HepG2 (cell line): ENCODE results near the gene MTCH1. TPM values are rescaled to one million over a fixed set of nuclear protein-coding genes. Genes with fewer than 3 reads are reported as not detected.

ENCODE experiments used
- ATAC-seq: fragments of 200-7000 bp; cut with Tn5 transposase; 3 replicates; pipeline ENCODE4 v1.9.1; 2020; ENCODE audit warnings: mild to moderate bottlenecking, moderate library complexity
- BruUV-seq: library from RNA; stranded (reverse); fragments of 400-500 nt; replicated peaks from 2 replicates; lab custom pipeline; 2021; lab: Mats Ljungman, UMichigan
- CTCF ChIA-PET: fragments of 300-600 bp; formaldehyde crosslinking; extraction: SDS; loops from one replicate; lab custom pipeline; 2021; ENCODE audit warnings: low total read pairs, inconsistent platforms, low intra/inter-chr PET ratio; lab: Yijun Ruan, JAX
- POLR2A ChIA-PET: fragments of 350-600 bp; sonication (Branson Sonifier 250); formaldehyde crosslinking; loops from one replicate; lab custom pipeline; 2020; ENCODE audit warnings: antibody characterized with exemption, inconsistent platforms; lab: Yijun Ruan, JAX
- DNase-seq: peaks from one replicate; pipeline ENCODE4 v3.0.0-alpha.2; 2015; ENCODE audit warnings: low spot score
- FAIRE-seq: peaks from 3 replicates; lab custom pipeline; 2011; peaks lifted over from hg19 to GRCh38; lab: Jason Lieb, UNC
- H2AFZ ChIP-seq: one replicate; pipeline ENCODE4 v1.6.1; 2011; ENCODE audit warnings: low read length, inconsistent platforms
- H3K27ac ChIP-seq: fragments of 300-600 bp; 3 replicates; pipeline ENCODE4 v1.8.0; 2011; ENCODE audit warnings: mixed run types, mild to moderate bottlenecking, mixed read lengths, low read length, inconsistent platforms; ENCODE audit not compliant: insufficient read depth; ENCODE audit errors: extremely low read length
- H3K27me3 ChIP-seq, 2 experiments: fragments of 200-600 bp in 1 of 2; 2 replicates in 1 of 2; 3 replicates in 1 of 2; pipeline versions ENCODE4 v1.6.0 to v1.8.0; 2011; ENCODE audit warnings: low read length in 2 of 2, mild to moderate bottlenecking in 2 of 2, moderate library complexity in 2 of 2, inconsistent platforms in 1 of 2; ENCODE audit not compliant: insufficient read depth in 2 of 2, control insufficient read depth in 1 of 2
- H3K36me3 ChIP-seq, 2 experiments: fragments of 200-600 bp in 1 of 2; replicated peaks in 1 of 2; 2 replicates in 1 of 2; 3 replicates in 1 of 2; pipeline versions ENCODE4 v1.5.1 to v1.8.0; 2011; ENCODE audit warnings: low read length in 2 of 2, inconsistent platforms in 1 of 2; ENCODE audit not compliant: insufficient read depth in 2 of 2, control insufficient read depth in 1 of 2
- H3K4me1 ChIP-seq: 2 replicates; pipeline ENCODE4 v1.5.1; 2012; ENCODE audit warnings: low read length, inconsistent platforms; ENCODE audit not compliant: insufficient read depth
- H3K4me2 ChIP-seq: 2 replicates; pipeline ENCODE4 v1.6.0; 2011; ENCODE audit warnings: low read depth, low read length, inconsistent platforms
- H3K4me3 ChIP-seq, 3 experiments: fragments of 200-600 bp in 1 of 3; sonication (generic), shearing (Covaris generic) in 1 of 3; replicated peaks in 1 of 3; 2 replicates each; pipeline ENCODE4 v1.5.1; 2011 to 2016; ENCODE audit warnings: low read length in 3 of 3, inconsistent platforms in 2 of 3, low read depth in 2 of 3, mild to moderate bottlenecking in 2 of 3, control low read depth in 1 of 3, mixed read lengths in 1 of 3; ENCODE audit not compliant: insufficient read depth in 1 of 3
- H3K79me2 ChIP-seq: one replicate; pipeline ENCODE4 v1.6.1; 2011; ENCODE audit warnings: low read length, inconsistent platforms; ENCODE audit not compliant: insufficient read depth
- H3K9ac ChIP-seq: 2 replicates; pipeline ENCODE4 v1.6.0; 2011; ENCODE audit warnings: mild to moderate bottlenecking, low read depth, low read length, inconsistent platforms; ENCODE audit not compliant: insufficient read depth
- H3K9me3 ChIP-seq: 2 replicates; pipeline ENCODE4 v1.5.1; 2012; ENCODE audit warnings: mild to moderate bottlenecking, low read length
- H4K20me1 ChIP-seq: 2 replicates; pipeline ENCODE4 v1.6.0; 2011; ENCODE audit warnings: inconsistent platforms, mild to moderate bottlenecking, low read length, moderate library complexity; ENCODE audit not compliant: insufficient read depth
- BRCA1 ChIP-seq: sonication (generic); formaldehyde crosslinking; IDR thresholded peaks from 2 replicates; pipeline ENCODE4 v1.4.0; 2020; ENCODE audit warnings: missing genetic modification reagents
- CBX5 ChIP-seq: sonication (generic); formaldehyde crosslinking; IDR thresholded peaks from 2 replicates; pipeline ENCODE4 v1.4.0; 2020; ENCODE audit warnings: missing genetic modification reagents, borderline replicate concordance
- HDAC1 ChIP-seq: sonication (generic); formaldehyde crosslinking; IDR thresholded peaks from 2 replicates; pipeline ENCODE4 v1.5.1; 2020; ENCODE audit warnings: mild to moderate bottlenecking, missing genetic modification reagents
- KLF16 ChIP-seq, 2 experiments: sonication (generic) in 1 of 2; formaldehyde crosslinking in 1 of 2; IDR thresholded peaks; 2 replicates each; pipeline versions ENCODE4 v1.6.1 to v1.8.0; 2016 to 2023; ENCODE audit warnings: missing genetic modification reagents in 2 of 2, missing compliant biosample characterization in 1 of 2
- MAFF ChIP-seq: IDR thresholded peaks from 2 replicates; pipeline ENCODE4 v1.6.1; 2011; ENCODE audit warnings: low read depth, low read length, improper control_type of control experiment
- MAFK ChIP-seq, 2 experiments: IDR thresholded peaks in 1 of 2; conservative IDR thresholded peaks in 1 of 2; 2 replicates each; pipeline ENCODE4 v1.6.1; 2011; ENCODE audit warnings: improper control_type of control experiment in 2 of 2, low read length in 2 of 2
- NRL ChIP-seq: sonication (generic); formaldehyde crosslinking; IDR thresholded peaks from 2 replicates; pipeline ENCODE4 v1.5.0; 2020; ENCODE audit warnings: missing genetic modification reagents, mild to moderate bottlenecking, moderate library complexity, borderline replicate concordance
- SPEN ChIP-seq: sonication (generic); formaldehyde crosslinking; IDR thresholded peaks from 2 replicates; pipeline ENCODE4 v1.5.1; 2020; ENCODE audit warnings: low read depth, mild to moderate bottlenecking, missing genetic modification reagents
- TCF7 ChIP-seq: sonication (generic); IDR thresholded peaks from 2 replicates; pipeline ENCODE4 v1.6.1; 2016; ENCODE audit warnings: antibody characterized with exemption, low read depth
- ZNF776 ChIP-seq: sonication (generic); formaldehyde crosslinking; IDR thresholded peaks from 2 replicates; pipeline ENCODE4 v1.4.0; 2020; ENCODE audit warnings: mild to moderate bottlenecking, missing genetic modification reagents
- WGBS: methylation state at CpG from one replicate; pipeline ENCODE4 v1.1.6; 2017; ENCODE audit warnings: low lambda C conversion rate; 5-methylcytosine and 5-hydroxymethylcytosine counted together
- in situ Hi-C: cut with HindIII; loops from 2 replicates; pipeline ENCODE4 v1.10.0; 2017; ENCODE audit warnings: low pct_unique_long_range_greater_than_20kb; ENCODE audit not compliant: extremely low pct_ligation_motif_present
- intact Hi-C: fragments of 100-400 bp; cut with micrococcal nuclease; formaldehyde crosslinking; loops from one replicate; pipeline ENCODE4 v1.10.0; 2022; ENCODE audit not compliant: unreplicated experiment
- polyA plus RNA-seq, 8 experiments: library from polyadenylated mRNA; depleted of rRNA in 3 of 8; stranded (reverse) in 7 of 8; unstranded in 1 of 8; fragments of >200 nt; fragmentation: Illumina TruSeq in 4 of 8; extraction: Trizol in 4 of 8; gene quantifications; 2 replicates each; pipeline versions ENCODE4 v1.2.1 to v1.2.3, GENCODE V29; 2011 to 2016; ENCODE audit warnings: low read depth in 4 of 8, missing spikeins in 1 of 8, mixed read lengths in 1 of 8; ENCODE audit not compliant: insufficient read depth in 1 of 8
- total RNA-seq, 5 experiments: library from RNA; depleted of rRNA; stranded (reverse); fragments of >200 nt; fragmentation: Illumina TruSeq; extraction: Trizol; gene quantifications; 2 replicates each; pipeline ENCODE4 v1.2.3, GENCODE V29; 2016; ENCODE audit warnings: low read depth in 1 of 5
- TF ChIP-seq, protein P1 (sequence below): sonication (generic); formaldehyde crosslinking; IDR thresholded peaks from 2 replicates; pipeline ENCODE4 v1.8.1; 2023; ENCODE audit warnings: mild to moderate bottlenecking, moderate library complexity, missing genetic modification reagents

MTCH1 gene
- total and polyA plus RNA-seq, 2 of the 13 experiments (the other 11 are each of a cell fraction or from before 2014, with no cell fraction given), result 86.2 to 144 TPM

DNA sequence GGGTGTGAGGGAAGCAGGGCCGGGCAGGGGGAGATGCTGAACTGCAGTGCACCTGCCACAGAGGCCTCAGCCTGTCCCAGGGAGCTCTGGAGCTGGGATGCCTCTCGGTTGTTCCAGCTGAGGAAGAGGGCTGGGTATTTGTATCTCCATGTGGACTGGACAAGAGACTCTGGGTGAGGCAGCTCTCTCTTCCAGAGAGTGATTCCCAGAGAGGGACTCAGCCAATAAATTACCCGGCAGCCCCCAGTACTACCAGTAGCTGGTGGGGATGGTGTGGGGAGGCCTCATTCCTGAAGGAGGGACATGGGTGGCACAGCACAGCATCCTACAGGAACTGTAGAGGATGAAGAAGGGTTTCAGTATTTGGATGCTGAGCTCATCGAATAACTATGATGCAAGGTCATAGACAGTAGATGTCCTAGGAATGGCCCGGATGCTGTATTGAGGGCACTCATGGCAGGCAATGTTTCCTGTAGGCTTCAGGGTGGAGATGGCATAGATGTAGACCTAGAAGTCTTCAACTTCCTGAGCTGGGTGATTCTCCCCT, 20.9 kb upstream of the MTCH1 start:
- Histone ChIP-seq H3K9me3 (no peaks in the 10 kb centered on the region), H3K4me2 (no peak overlapping the region), H3K79me2 (no peaks in the 10 kb centered on the region), H3K4me1 (no peaks in the 10 kb centered on the region), H3K9ac (no peak overlapping the region), H3K27ac (no peak overlapping the region), H2AFZ (no peak overlapping the region), H4K20me1 (no peaks in the 10 kb centered on the region), H3K4me3 (no peak overlapping the region), H3K36me3 (no peaks in the 10 kb centered on the region), H3K27me3 (peaks cover 6 to 78% of the 10 kb centered on the region in 2 experiments; a peak in 4 of 5 replicates)
- DNase-seq (no peak), ATAC-seq (no peak), FAIRE-seq (no peak)
- in situ Hi-C loops (no loop called here), intact Hi-C loops (no loop called here)
- ChIA-PET POLR2A (interaction anchor here (1.0 kb wide), 1 partner anchor 21 kb away, joined by 5 read pairs; the partner anchor contains the start of gene MTCH1), CTCF (no interaction called here)
- TF ChIP-seq, protein P1, sequence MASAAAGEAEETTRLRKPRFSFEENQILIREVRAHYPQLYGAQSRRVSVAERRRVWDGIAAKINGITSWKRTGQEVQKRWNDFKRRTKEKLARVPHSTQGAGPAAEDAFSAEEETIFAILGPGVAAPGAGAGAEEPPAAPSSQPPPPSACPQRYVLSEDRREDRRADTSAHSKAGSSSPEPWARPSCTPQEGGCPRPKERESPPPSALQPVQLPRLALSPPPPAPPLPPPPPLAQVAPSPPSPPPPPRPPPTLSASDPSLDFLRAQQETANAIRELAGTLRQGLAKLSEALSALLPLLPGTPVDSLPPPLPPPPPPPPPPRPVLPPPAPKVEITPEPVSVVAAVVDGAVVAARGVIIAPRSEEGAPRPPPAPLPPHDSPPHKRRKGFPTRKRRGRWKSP (CRISPR knock-in tag), result no peak
- TF ChIP-seq MAFF (0 out of 2 replicates have a peak, but pooled peaks have one; percentile 22), MAFK (conservative IDR thresholded peaks at IDR 0.05 in 1 of 2, IDR thresholded peaks at IDR 0.05 in 1 of 2; ENCODE audit: low read length in 2 of 2) (peak; percentile 37 to 41; a peak in 3 of 4 replicates)
- 26% methylated on average over 4 of the region's 5 CpGs for WGBS
- BruUV-seq, result no TSS peak

DNA sequence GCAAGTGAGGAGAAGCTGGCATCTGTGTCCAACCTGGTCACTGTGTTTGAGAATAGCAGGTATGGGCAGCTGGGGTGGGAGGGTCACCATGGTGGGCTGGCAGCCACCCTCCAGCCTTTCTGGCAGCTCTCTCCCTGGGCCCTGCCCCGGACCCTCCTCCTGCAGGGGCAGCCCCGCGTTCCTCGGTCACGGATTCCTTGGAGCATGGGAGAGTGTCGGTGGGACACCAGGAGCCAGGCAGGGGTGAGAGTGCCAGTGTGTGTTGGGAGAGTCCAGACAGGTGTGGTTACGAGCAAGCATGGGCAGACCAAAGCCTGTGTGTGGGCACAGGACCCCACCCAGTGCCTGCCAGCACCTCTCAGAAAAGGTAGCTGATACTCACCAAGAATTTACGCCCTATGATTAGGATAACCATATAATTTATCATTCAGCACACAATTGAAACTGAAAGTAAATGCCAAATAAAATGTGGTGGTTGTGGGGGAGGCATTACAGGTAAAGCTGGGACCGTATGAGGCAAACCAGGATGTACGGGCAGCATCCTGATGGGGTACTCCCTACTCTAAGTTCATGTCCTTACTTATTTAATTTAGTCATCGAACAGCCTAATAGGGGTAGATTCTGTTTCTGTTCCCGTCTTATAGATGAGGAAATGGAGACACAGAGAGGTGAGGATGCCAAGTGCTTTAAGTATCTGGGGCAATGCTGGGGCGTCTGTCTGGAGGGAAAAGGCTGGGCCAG, 20.0 kb upstream of the MTCH1 start:
- no peak for FAIRE-seq
- ATAC-seq, result no peak
- Histone ChIP-seq H3K4me2 (peak overlapping the region; percentile 8; the same call in 1 of the 2 replicates), H4K20me1 (no peaks in the 10 kb centered on the region), H3K36me3 (no peaks in the 10 kb centered on the region), H3K9ac (no peak overlapping the region), H3K4me3 (no peak overlapping the region), H3K27ac (no peak overlapping the region), H2AFZ (no peak overlapping the region), H3K79me2 (no peaks in the 10 kb centered on the region), H3K9me3 (no peaks in the 10 kb centered on the region), H3K27me3 (peaks cover 3 to 78% of the 10 kb centered on the region in 2 experiments; a peak in 3 of 5 replicates), H3K4me1 (no peaks in the 10 kb centered on the region)
- no TSS peak for BruUV-seq
- CTCF ChIA-PET, result no interaction called here
- WGBS, result 47% methylated on average over 13 of the region's 13 CpGs
- in situ Hi-C loops, result no loop called here
- POLR2A ChIA-PET, result no interaction called here
- intact Hi-C loops, result no loop called here
- DNase-seq, result no peak
- no peak for TF ChIP-seq HDAC1
- no peak for TF ChIP-seq SPEN (CRISPR knock-in tag)
- no peak for TF ChIP-seq CBX5 (CRISPR knock-in tag)
- no peak for TF ChIP-seq TCF7
- no peak for TF ChIP-seq ZNF776 (CRISPR knock-in tag)
- TF ChIP-seq BRCA1 (CRISPR knock-in tag), result no peak
- no peak for TF ChIP-seq KLF16 (CRISPR knock-in tag; IDR thresholded peaks at IDR 0.05)
- no peak for TF ChIP-seq NRL
